GM23338 (cell line): ENCODE data around the gene PRKCH. TPM values are rescaled to one million over a fixed set of nuclear protein-coding genes. Genes with fewer than 3 reads are reported as not detected.

Experiments used
- ATAC-seq: fragments of 200-7000 bp; cut with Tn5 transposase; 3 replicates; pipeline ENCODE4 v1.9.1; 2020
- DNase-seq: peaks from one replicate; pipeline ENCODE4 v3.0.0-alpha.2; 2015; ENCODE audit warnings: low spot score
- H2AFZ ChIP-seq: fragments of 200-600 bp; sonication (generic); 2 replicates; pipeline ENCODE4 v1.8.0; 2016; ENCODE audit warnings: antibody characterized with exemption, mild to moderate bottlenecking, moderate library complexity
- H3F3A ChIP-seq: fragments of 200-600 bp; sonication (generic); replicated peaks from 2 replicates; pipeline ENCODE4 v1.8.0; 2017; ENCODE audit warnings: antibody characterized with exemption, mixed run types, low read depth
- H3K27ac ChIP-seq: fragments of 200-600 bp; sonication (generic); 2 replicates; pipeline ENCODE4 v1.6.1; 2016; ENCODE audit warnings: low read depth
- H3K27me3 ChIP-seq: fragments of 200-600 bp; sonication (generic); 2 replicates; pipeline ENCODE4 v1.8.0; 2016; ENCODE audit warnings: mild to moderate bottlenecking, mixed run types, moderate library complexity; ENCODE audit not compliant: insufficient read depth
- H3K36me3 ChIP-seq: fragments of 200-600 bp; sonication (generic); 2 replicates; pipeline ENCODE4 v1.8.0; 2016; ENCODE audit warnings: mild to moderate bottlenecking; ENCODE audit not compliant: insufficient read depth
- H3K4me1 ChIP-seq: fragments of 200-600 bp; sonication (generic); 2 replicates; pipeline ENCODE4 v1.8.0; 2016; ENCODE audit warnings: mild to moderate bottlenecking, moderate library complexity; ENCODE audit not compliant: insufficient read depth
- H3K4me2 ChIP-seq: fragments of 200-600 bp; sonication (generic); 2 replicates; pipeline ENCODE4 v1.7.1; 2017; ENCODE audit warnings: mixed run types
- H3K4me3 ChIP-seq: fragments of 200-600 bp; sonication (generic); 2 replicates; pipeline ENCODE4 v1.6.1; 2016; ENCODE audit warnings: mixed run types
- H3K79me2 ChIP-seq: fragments of 200-600 bp; sonication (generic); replicated peaks from 2 replicates; pipeline ENCODE4 v1.8.0; 2017; ENCODE audit warnings: mild to moderate bottlenecking; ENCODE audit not compliant: insufficient read depth
- H3K9me2 ChIP-seq: fragments of 200-600 bp; sonication (generic); 2 replicates; pipeline ENCODE4 v1.8.0; 2017; ENCODE audit not compliant: insufficient read depth
- H4K20me1 ChIP-seq: fragments of 200-600 bp; sonication (generic); replicated peaks from 2 replicates; pipeline ENCODE4 v1.8.0; 2017; ENCODE audit warnings: mild to moderate bottlenecking; ENCODE audit not compliant: insufficient read depth
- H3K27ac Mint-ChIP-seq: 2 replicates; pipeline ENCODE4 v1.8.0; 2020; ENCODE audit warnings: inconsistent platforms, mild to moderate bottlenecking, moderate library complexity, mixed read lengths
- H3K27me3 Mint-ChIP-seq: 3 replicates; pipeline ENCODE4 v1.8.0; 2022; ENCODE audit warnings: low read depth, mild to moderate bottlenecking, moderate library complexity, mixed read lengths, inconsistent platforms; ENCODE audit not compliant: insufficient read depth, poor library complexity
- H3K36me3 Mint-ChIP-seq: 3 replicates; pipeline ENCODE4 v1.8.0; 2021; ENCODE audit warnings: low read depth, mild to moderate bottlenecking, inconsistent platforms, moderate library complexity, mixed read lengths
- H3K4me1 Mint-ChIP-seq: 3 replicates; pipeline ENCODE4 v1.8.0; 2020; ENCODE audit warnings: mild to moderate bottlenecking, inconsistent platforms, mixed read lengths
- H3K4me3 Mint-ChIP-seq: 3 replicates; pipeline ENCODE4 v1.8.0; 2021; ENCODE audit warnings: moderate library complexity, mild to moderate bottlenecking, inconsistent platforms, mixed read lengths
- H3K9me3 Mint-ChIP-seq: 3 replicates; pipeline ENCODE4 v1.8.0; 2020; ENCODE audit warnings: moderate library complexity, mild to moderate bottlenecking, inconsistent platforms, mixed read lengths
- EZH2 ChIP-seq: fragments of 200-600 bp; sonication (generic); IDR thresholded peaks from one replicate; pipeline ENCODE4 v1.8.0; 2017; ENCODE audit warnings: antibody characterized with exemption, mild to moderate bottlenecking, low read depth; ENCODE audit not compliant: unreplicated experiment
- JUNB ChIP-seq: IDR thresholded peaks from one replicate; pipeline ENCODE4 v1.6.1; 2016; ENCODE audit warnings: antibody characterized with exemption; ENCODE audit not compliant: unreplicated experiment
- NANOG ChIP-seq: IDR thresholded peaks from 2 replicates; pipeline ENCODE4 v1.6.1; 2016; ENCODE audit warnings: antibody characterized with exemption, borderline replicate concordance
- POLR2AphosphoS5 ChIP-seq: IDR thresholded peaks from 2 replicates; pipeline ENCODE4 v1.6.1; 2016; ENCODE audit warnings: antibody characterized with exemption, low read depth
- STAT1 ChIP-seq: IDR thresholded peaks from one replicate; pipeline ENCODE4 v1.6.1; 2016; ENCODE audit warnings: antibody characterized with exemption; ENCODE audit not compliant: unreplicated experiment
- ZNF114 ChIP-seq: fragments of 250-450 bp; sonication (Bioruptor Pico); IDR thresholded peaks from 2 replicates; pipeline ENCODE4 v1.5.0; 2020; ENCODE audit warnings: mild to moderate bottlenecking, moderate library complexity
- ZNF331 ChIP-seq: fragments of 250-450 bp; sonication (Bioruptor Pico); IDR thresholded peaks from 2 replicates; pipeline ENCODE4 v1.5.0; 2020; ENCODE audit warnings: low read depth, mild to moderate bottlenecking, moderate library complexity
- polyA plus RNA-seq: library from polyadenylated mRNA; unstranded; fragments of >200 nt; fragmentation: Nextera tagmentation; extraction: Ambion mirVana; gene quantifications from 2 replicates; pipeline ENCODE4 v1.2.1, GENCODE V29; 2016
- total RNA-seq: library from RNA; depleted of rRNA; stranded (reverse); fragments of >200 nt; shearing (Covaris generic); gene quantifications from 2 replicates; pipeline ENCODE4 v1.2.3, GENCODE V29; 2014
- TF ChIP-seq, protein P1 (sequence below): IDR thresholded peaks from 2 replicates; pipeline ENCODE4 v1.6.1; 2016; ENCODE audit warnings: antibody characterized with exemption
- TF ChIP-seq, protein P2 (sequence below): IDR thresholded peaks from one replicate; pipeline ENCODE4 v1.6.1; 2018; ENCODE audit warnings: antibody characterized with exemption; ENCODE audit not compliant: unreplicated experiment
- TF ChIP-seq, protein P3 (sequence below), 2 experiments: fragments of 200-600 bp in 1 of 2; sonication (generic) in 1 of 2; conservative IDR thresholded peaks; 2 replicates each; pipeline versions ENCODE4 v1.5.1 to v1.6.1; 2016 to 2017; ENCODE audit warnings: antibody characterized with exemption in 2 of 2, low read depth in 2 of 2, mild to moderate bottlenecking in 2 of 2, moderate library complexity in 1 of 2
- TF ChIP-seq, protein P4 (sequence below): fragments of 250-450 bp; sonication (Bioruptor Pico); IDR thresholded peaks from 2 replicates; pipeline ENCODE4 v1.5.0; 2020; ENCODE audit warnings: mild to moderate bottlenecking, moderate library complexity

The PRKCH gene
- total and polyA plus RNA-seq, 2 experiments from 2014 or later, result 5.4 to 10.1 TPM

DNA sequence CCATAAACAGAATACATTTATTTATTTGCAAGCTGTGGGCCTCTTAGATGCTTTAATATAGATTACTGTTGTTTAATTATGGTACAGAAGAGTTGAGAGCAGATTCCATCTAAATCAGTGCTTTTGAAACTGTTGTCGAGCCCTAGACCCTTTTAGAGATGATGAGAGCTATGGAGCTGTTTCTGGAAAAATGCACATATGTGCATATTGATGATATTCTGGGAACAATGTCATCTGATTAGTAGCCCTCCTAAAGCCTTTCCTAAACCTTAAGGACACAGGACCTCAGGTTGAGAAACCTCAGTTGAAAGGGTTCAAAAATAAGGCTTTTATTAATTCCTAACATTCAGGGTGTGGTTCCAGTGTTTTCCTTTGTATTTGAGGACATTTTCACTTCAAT is 11.7 kb downstream of the PRKCH start (continued):
- TF ChIP-seq, protein P1, sequence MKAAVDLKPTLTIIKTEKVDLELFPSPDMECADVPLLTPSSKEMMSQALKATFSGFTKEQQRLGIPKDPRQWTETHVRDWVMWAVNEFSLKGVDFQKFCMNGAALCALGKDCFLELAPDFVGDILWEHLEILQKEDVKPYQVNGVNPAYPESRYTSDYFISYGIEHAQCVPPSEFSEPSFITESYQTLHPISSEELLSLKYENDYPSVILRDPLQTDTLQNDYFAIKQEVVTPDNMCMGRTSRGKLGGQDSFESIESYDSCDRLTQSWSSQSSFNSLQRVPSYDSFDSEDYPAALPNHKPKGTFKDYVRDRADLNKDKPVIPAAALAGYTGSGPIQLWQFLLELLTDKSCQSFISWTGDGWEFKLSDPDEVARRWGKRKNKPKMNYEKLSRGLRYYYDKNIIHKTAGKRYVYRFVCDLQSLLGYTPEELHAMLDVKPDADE, result no peak

DNA sequence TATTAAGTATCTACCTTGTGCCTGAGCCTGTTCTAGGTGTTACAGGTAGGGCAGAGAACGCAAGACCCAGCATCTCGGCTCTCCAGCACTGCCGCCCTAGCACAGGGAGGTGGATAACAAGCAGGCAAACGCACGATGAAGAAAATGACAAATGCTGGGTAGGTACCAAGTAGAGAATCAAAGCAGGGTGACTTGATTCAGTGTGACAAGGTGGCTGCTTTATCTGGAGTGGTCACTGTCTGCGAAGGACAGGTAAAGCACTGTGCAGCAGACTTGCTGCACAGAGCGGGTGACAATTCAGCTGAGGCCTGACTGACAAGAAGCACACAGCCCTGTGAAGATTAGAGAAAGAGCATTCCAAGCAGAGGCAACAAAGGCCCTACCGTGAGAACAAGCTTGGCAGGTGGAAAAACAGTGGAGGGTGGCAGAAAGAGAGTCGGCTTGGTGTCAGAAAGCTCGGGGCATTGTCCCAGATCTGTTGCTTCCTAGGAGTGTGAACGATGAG is 12.9 kb downstream of the PRKCH start:
- Mint-ChIP-seq H3K9me3 (no peaks in the 10 kb centered on the region), H3K36me3 (no peaks in the 10 kb centered on the region), H3K27ac (no peak overlapping the region), H3K27me3 (no peaks in the 10 kb centered on the region), H3K4me3 (no peak overlapping the region), H3K4me1 (peaks cover 12% of the 10 kb centered on the region)
- Histone ChIP-seq H3F3A (no peaks in the 10 kb centered on the region), H3K27ac (no peak overlapping the region), H3K9me2 (0 out of 2 replicates have a peak, but pooled peaks cover 4% of the 10 kb centered on the region), H3K79me2 (no peaks in the 10 kb centered on the region), H2AFZ (no peak overlapping the region; the same call in 1 of the 2 replicates), H3K27me3 (no peaks in the 10 kb centered on the region), H3K4me2 (no peak overlapping the region), H4K20me1 (no peaks in the 10 kb centered on the region), H3K4me1 (no peaks in the 10 kb centered on the region), H3K36me3 (no peaks in the 10 kb centered on the region), H3K4me3 (no peak overlapping the region)
- ATAC-seq (peak; percentile 62), DNase-seq (peak; percentile 2)
- TF ChIP-seq, protein P2, sequence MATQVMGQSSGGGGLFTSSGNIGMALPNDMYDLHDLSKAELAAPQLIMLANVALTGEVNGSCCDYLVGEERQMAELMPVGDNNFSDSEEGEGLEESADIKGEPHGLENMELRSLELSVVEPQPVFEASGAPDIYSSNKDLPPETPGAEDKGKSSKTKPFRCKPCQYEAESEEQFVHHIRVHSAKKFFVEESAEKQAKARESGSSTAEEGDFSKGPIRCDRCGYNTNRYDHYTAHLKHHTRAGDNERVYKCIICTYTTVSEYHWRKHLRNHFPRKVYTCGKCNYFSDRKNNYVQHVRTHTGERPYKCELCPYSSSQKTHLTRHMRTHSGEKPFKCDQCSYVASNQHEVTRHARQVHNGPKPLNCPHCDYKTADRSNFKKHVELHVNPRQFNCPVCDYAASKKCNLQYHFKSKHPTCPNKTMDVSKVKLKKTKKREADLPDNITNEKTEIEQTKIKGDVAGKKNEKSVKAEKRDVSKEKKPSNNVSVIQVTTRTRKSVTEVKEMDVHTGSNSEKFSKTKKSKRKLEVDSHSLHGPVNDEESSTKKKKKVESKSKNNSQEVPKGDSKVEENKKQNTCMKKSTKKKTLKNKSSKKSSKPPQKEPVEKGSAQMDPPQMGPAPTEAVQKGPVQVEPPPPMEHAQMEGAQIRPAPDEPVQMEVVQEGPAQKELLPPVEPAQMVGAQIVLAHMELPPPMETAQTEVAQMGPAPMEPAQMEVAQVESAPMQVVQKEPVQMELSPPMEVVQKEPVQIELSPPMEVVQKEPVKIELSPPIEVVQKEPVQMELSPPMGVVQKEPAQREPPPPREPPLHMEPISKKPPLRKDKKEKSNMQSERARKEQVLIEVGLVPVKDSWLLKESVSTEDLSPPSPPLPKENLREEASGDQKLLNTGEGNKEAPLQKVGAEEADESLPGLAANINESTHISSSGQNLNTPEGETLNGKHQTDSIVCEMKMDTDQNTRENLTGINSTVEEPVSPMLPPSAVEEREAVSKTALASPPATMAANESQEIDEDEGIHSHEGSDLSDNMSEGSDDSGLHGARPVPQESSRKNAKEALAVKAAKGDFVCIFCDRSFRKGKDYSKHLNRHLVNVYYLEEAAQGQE, result no peak
- no peak for TF ChIP-seq POLR2AphosphoS5
- no peak for TF ChIP-seq EZH2
- TF ChIP-seq ZNF114 (CRISPR knock-in tag), result no peak
- TF ChIP-seq JUNB, result no peak
- no peak for TF ChIP-seq NANOG
- TF ChIP-seq STAT1, result no peak
- no peak for TF ChIP-seq ZNF331 (CRISPR knock-in tag)
- TF ChIP-seq, protein P1, result no peak
- TF ChIP-seq, protein P3, sequence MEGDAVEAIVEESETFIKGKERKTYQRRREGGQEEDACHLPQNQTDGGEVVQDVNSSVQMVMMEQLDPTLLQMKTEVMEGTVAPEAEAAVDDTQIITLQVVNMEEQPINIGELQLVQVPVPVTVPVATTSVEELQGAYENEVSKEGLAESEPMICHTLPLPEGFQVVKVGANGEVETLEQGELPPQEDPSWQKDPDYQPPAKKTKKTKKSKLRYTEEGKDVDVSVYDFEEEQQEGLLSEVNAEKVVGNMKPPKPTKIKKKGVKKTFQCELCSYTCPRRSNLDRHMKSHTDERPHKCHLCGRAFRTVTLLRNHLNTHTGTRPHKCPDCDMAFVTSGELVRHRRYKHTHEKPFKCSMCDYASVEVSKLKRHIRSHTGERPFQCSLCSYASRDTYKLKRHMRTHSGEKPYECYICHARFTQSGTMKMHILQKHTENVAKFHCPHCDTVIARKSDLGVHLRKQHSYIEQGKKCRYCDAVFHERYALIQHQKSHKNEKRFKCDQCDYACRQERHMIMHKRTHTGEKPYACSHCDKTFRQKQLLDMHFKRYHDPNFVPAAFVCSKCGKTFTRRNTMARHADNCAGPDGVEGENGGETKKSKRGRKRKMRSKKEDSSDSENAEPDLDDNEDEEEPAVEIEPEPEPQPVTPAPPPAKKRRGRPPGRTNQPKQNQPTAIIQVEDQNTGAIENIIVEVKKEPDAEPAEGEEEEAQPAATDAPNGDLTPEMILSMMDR (conservative IDR thresholded peaks at IDR 0.05; ENCODE audit: low read depth in 2 of 2), result no peak
- TF ChIP-seq, protein P4, sequence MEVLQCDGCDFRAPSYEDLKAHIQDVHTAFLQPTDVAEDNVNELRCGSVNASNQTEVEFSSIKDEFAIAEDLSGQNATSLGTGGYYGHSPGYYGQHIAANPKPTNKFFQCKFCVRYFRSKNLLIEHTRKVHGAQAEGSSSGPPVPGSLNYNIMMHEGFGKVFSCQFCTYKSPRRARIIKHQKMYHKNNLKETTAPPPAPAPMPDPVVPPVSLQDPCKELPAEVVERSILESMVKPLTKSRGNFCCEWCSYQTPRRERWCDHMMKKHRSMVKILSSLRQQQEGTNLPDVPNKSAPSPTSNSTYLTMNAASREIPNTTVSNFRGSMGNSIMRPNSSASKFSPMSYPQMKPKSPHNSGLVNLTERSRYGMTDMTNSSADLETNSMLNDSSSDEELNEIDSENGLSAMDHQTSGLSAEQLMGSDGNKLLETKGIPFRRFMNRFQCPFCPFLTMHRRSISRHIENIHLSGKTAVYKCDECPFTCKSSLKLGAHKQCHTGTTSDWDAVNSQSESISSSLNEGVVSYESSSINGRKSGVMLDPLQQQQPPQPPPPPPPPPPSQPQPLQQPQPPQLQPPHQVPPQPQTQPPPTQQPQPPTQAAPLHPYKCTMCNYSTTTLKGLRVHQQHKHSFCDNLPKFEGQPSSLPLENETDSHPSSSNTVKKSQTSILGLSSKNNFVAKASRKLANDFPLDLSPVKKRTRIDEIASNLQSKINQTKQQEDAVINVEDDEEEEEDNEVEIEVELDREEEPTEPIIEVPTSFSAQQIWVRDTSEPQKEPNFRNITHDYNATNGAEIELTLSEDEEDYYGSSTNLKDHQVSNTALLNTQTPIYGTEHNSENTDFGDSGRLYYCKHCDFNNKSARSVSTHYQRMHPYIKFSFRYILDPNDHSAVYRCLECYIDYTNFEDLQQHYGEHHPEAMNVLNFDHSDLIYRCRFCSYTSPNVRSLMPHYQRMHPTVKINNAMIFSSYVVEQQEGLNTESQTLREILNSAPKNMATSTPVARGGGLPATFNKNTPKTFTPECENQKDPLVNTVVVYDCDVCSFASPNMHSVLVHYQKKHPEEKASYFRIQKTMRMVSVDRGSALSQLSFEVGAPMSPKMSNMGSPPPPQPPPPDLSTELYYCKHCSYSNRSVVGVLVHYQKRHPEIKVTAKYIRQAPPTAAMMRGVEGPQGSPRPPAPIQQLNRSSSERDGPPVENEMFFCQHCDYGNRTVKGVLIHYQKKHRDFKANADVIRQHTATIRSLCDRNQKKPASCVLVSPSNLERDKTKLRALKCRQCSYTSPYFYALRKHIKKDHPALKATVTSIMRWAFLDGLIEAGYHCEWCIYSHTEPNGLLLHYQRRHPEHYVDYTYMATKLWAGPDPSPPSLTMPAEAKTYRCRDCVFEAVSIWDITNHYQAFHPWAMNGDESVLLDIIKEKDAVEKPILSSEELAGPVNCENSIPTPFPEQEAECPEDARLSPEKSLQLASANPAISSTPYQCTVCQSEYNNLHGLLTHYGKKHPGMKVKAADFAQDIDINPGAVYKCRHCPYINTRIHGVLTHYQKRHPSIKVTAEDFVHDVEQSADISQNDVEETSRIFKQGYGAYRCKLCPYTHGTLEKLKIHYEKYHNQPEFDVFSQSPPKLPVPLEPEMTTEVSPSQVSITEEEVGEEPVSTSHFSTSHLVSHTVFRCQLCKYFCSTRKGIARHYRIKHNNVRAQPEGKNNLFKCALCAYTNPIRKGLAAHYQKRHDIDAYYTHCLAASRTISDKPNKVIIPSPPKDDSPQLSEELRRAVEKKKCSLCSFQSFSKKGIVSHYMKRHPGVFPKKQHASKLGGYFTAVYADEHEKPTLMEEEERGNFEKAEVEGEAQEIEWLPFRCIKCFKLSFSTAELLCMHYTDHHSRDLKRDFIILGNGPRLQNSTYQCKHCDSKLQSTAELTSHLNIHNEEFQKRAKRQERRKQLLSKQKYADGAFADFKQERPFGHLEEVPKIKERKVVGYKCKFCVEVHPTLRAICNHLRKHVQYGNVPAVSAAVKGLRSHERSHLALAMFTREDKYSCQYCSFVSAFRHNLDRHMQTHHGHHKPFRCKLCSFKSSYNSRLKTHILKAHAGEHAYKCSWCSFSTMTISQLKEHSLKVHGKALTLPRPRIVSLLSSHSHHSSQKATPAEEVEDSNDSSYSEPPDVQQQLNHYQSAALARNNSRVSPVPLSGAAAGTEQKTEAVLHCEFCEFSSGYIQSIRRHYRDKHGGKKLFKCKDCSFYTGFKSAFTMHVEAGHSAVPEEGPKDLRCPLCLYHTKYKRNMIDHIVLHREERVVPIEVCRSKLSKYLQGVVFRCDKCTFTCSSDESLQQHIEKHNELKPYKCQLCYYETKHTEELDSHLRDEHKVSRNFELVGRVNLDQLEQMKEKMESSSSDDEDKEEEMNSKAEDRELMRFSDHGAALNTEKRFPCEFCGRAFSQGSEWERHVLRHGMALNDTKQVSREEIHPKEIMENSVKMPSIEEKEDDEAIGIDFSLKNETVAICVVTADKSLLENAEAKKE (CRISPR knock-in tag), result no peak
